Endodermal cell (in vitro differentiated cells): ENCODE measurements around the gene ADGRL3. TPM values are rescaled to one million over a fixed set of nuclear protein-coding genes. Genes with fewer than 3 reads are reported as not detected.

Experiments used
- DNase-seq: peaks from one replicate; pipeline ENCODE4 v3.0.0-alpha.2; 2017
- H3K27ac ChIP-seq: 2 replicates; pipeline ENCODE4 v1.5.1; 2013; ENCODE audit warnings: mild to moderate bottlenecking, low read depth, low read length, moderate library complexity
- H3K27me3 ChIP-seq: 2 replicates; pipeline ENCODE4 v1.6.1; 2013; ENCODE audit warnings: mild to moderate bottlenecking, low read length, moderate library complexity; ENCODE audit not compliant: insufficient read depth, control insufficient read depth, poor library complexity, severe bottlenecking
- H3K36me3 ChIP-seq: 2 replicates; pipeline ENCODE4 v1.7.0; 2013; ENCODE audit warnings: mild to moderate bottlenecking, low read length, moderate library complexity; ENCODE audit not compliant: control insufficient read depth, insufficient read depth
- H3K4me1 ChIP-seq: one replicate; pipeline ENCODE4 v1.7.0; 2013; ENCODE audit warnings: low read length; ENCODE audit not compliant: control insufficient read depth, insufficient read depth
- H3K4me3 ChIP-seq: 2 replicates; pipeline ENCODE4 v1.5.1; 2013; ENCODE audit warnings: mild to moderate bottlenecking, low read length, moderate library complexity
- H3K9ac ChIP-seq: 2 replicates; pipeline ENCODE4 v1.6.1; 2013; ENCODE audit warnings: mild to moderate bottlenecking, low read length, moderate library complexity; ENCODE audit not compliant: poor library complexity, severe bottlenecking; ENCODE audit errors: extremely low read depth
- H3K9me3 ChIP-seq: 2 replicates; pipeline ENCODE4 v1.6.1; 2013; ENCODE audit warnings: mild to moderate bottlenecking, low read length, moderate library complexity; ENCODE audit not compliant: control insufficient read depth
- H3K27ac Mint-ChIP-seq: 2 replicates; pipeline ENCODE4 v1.8.0; 2020; ENCODE audit warnings: mixed read lengths
- H3K27me3 Mint-ChIP-seq: 2 replicates; pipeline ENCODE4 v1.8.0; 2021; ENCODE audit warnings: mild to moderate bottlenecking, mixed read lengths; ENCODE audit not compliant: insufficient read depth
- H3K36me3 Mint-ChIP-seq: 2 replicates; pipeline ENCODE4 v1.8.0; 2020; ENCODE audit warnings: low read depth, mixed read lengths
- H3K4me1 Mint-ChIP-seq: 2 replicates; pipeline ENCODE4 v1.8.0; 2020; ENCODE audit warnings: mixed read lengths
- H3K4me3 Mint-ChIP-seq: 2 replicates; pipeline ENCODE4 v1.8.0; 2020; ENCODE audit warnings: mild to moderate bottlenecking, moderate library complexity, mixed read lengths
- H3K9me3 Mint-ChIP-seq: 2 replicates; pipeline ENCODE4 v1.8.0; 2020; ENCODE audit warnings: mild to moderate bottlenecking, mixed read lengths
- WGBS, 2 experiments: methylation state at CpG; one replicate each; pipeline versions ENCODE4 v1.1.5 to v1.1.7; 2013; ENCODE audit warnings: missing lambda C conversion rate in 2 of 2, mixed read lengths in 1 of 2; ENCODE audit not compliant: insufficient coverage in 1 of 2, insufficient read length in 1 of 2; 5-methylcytosine and 5-hydroxymethylcytosine counted together
- total RNA-seq, 2 donors: library from RNA; stranded (reverse); fragmentation: NEBNext Ultra II Directional in 1 of 2; extraction: Animal tissue kit (Norgen Biotek cat#: 25700) in 1 of 2; gene quantifications; 2 replicates in 1 of 2; 3 replicates in 1 of 2; pipeline ENCODE4 v1.2.1, GENCODE V29; 2021
- TF ChIP-seq, protein P1 (sequence below): fragments of 200-600 bp; sonication (generic); conservative IDR thresholded peaks from 2 replicates; pipeline ENCODE4 v1.5.0; 2021; ENCODE audit warnings: antibody characterized with exemption, mild to moderate bottlenecking

The ADGRL3 gene
- total RNA-seq, 2 donors from 2014 or later, result 9.9 to 10.3 TPM

DNA sequence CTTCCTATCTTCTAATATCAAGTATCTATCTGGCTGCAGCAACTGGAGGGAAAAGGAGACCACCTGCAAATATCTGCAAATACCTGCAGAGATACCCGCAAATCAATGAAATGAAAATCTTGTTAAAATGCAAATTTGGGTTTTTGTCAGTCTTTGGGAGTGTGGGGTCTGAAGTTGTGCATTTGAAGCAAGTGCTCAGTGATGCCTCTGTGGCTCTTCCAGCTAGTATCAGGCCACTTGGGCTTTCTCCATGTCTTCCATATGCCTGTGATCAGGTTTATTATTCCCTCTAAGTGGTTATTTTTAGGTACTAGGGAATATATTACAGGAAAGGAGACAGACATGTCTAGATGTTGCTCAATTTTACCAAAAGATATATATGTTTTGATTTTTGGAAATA, 880.3 kb downstream of the ADGRL3 start:
- Histone ChIP-seq H3K4me3 (no peak overlapping the region), H3K27ac (no peak overlapping the region)

DNA sequence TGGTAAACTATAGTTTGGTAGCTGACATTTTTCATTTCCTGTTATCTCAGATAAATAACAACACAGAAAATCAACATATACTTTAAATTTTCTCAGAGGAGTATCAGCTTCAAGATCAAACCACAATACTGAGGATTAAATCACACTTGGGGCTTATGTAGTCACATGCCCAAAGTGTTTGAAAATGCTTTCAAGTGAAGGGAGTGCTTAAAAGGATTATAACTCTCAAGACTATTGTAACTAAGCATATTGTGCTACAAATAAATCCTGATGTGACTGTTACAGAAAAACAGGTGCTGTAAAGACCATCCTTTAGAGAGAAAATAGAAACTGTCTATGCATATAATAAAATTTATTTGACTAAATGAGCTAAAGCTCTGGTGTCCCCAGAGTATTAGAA, 887.6 kb downstream of the ADGRL3 start:
- no peak overlapping the region for H3K9ac ChIP-seq
- H3K9me3 ChIP-seq, result no peaks in the 10 kb centered on the region
- H3K27ac ChIP-seq, result no peak overlapping the region
- no peak for DNase-seq
- Mint-ChIP-seq H3K9me3 (peaks cover 6% of the 10 kb centered on the region), H3K4me1 (no peaks in the 10 kb centered on the region), H3K36me3 (no peaks in the 10 kb centered on the region), H3K4me3 (no peak overlapping the region), H3K27ac (no peak overlapping the region), H3K27me3 (no peaks in the 10 kb centered on the region)
- H3K27me3 ChIP-seq, result no peaks in the 10 kb centered on the region
- H3K4me3 ChIP-seq, result no peak overlapping the region
- no peaks in the 10 kb centered on the region for H3K4me1 ChIP-seq
- no peaks in the 10 kb centered on the region for H3K36me3 ChIP-seq
- TF ChIP-seq, protein P1, sequence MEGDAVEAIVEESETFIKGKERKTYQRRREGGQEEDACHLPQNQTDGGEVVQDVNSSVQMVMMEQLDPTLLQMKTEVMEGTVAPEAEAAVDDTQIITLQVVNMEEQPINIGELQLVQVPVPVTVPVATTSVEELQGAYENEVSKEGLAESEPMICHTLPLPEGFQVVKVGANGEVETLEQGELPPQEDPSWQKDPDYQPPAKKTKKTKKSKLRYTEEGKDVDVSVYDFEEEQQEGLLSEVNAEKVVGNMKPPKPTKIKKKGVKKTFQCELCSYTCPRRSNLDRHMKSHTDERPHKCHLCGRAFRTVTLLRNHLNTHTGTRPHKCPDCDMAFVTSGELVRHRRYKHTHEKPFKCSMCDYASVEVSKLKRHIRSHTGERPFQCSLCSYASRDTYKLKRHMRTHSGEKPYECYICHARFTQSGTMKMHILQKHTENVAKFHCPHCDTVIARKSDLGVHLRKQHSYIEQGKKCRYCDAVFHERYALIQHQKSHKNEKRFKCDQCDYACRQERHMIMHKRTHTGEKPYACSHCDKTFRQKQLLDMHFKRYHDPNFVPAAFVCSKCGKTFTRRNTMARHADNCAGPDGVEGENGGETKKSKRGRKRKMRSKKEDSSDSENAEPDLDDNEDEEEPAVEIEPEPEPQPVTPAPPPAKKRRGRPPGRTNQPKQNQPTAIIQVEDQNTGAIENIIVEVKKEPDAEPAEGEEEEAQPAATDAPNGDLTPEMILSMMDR, result no peak

More for the DNA sequence above, 880.3 kb downstream of the ADGRL3 start:
- no peaks in the 10 kb centered on the region for H3K36me3 Mint-ChIP-seq
- no peaks in the 10 kb centered on the region for H3K9me3 ChIP-seq
- H3K4me3 Mint-ChIP-seq, result no peak overlapping the region
- peaks cover 5% of the 10 kb centered on the region for H3K4me1 Mint-ChIP-seq
- no peaks in the 10 kb centered on the region for H3K27me3 Mint-ChIP-seq
- H3K4me1 ChIP-seq, result no peaks in the 10 kb centered on the region
- H3K9ac ChIP-seq, result no peak overlapping the region
- TF ChIP-seq, protein P1, result no peak
- no peak overlapping the region for H3K27ac Mint-ChIP-seq
- no peaks in the 10 kb centered on the region for H3K27me3 ChIP-seq
- 0 to 45% methylated on average over 1 of the region's 1 CpG for WGBS, 2 experiments
- H3K36me3 ChIP-seq, result no peaks in the 10 kb centered on the region
- no peaks in the 10 kb centered on the region for H3K9me3 Mint-ChIP-seq
- DNase-seq, result no peak

DNA sequence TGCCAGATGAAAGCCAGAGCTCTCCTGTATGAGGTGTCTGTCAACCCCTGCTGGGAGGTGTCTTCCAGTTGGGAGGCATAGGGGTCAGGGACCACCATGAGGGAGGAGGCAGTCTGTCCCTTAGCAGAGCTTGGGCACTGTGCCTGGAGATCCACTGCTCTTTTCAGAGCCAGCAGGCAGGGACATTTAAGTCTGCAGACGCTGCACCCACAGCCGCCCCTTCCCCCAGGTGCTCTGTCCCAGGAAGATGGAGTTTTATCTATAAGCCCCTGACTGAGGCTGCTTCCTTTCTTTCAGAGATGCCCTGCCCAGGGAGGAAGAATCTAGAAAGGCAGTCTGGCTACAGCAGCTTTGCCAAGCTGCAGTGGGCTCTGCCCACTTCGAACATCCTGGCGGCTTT, 893.6 kb downstream of the ADGRL3 start:
- no peaks in the 10 kb centered on the region for H3K36me3 ChIP-seq
- peaks cover 10% of the 10 kb centered on the region for H3K9me3 Mint-ChIP-seq
- no peaks in the 10 kb centered on the region for H3K36me3 Mint-ChIP-seq

More for the DNA sequence above, 893.6 kb downstream of the ADGRL3 start:
- TF ChIP-seq, protein P1, result no peak
- Mint-ChIP-seq H3K27me3 (no peaks in the 10 kb centered on the region), H3K4me1 (no peaks in the 10 kb centered on the region), H3K4me3 (no peak overlapping the region), H3K27ac (no peak overlapping the region)
- Histone ChIP-seq H3K4me1 (no peaks in the 10 kb centered on the region), H3K9me3 (no peaks in the 10 kb centered on the region), H3K27ac (no peak overlapping the region), H3K4me3 (no peak overlapping the region), H3K27me3 (no peaks in the 10 kb centered on the region), H3K9ac (no peak overlapping the region)
- DNase-seq, result no peak
- 80 to 91% methylated on average over 1 to 4 of the region's 4 CpGs for WGBS, 2 experiments
